Esophagus squamous epithelium (tissue), 4 donors: Measurements from ENCODE around the gene DLX3.

ENCODE experiments used
- POLR2A ChIP-seq, 4 donors: fragments of 450-650 bp; IDR thresholded peaks; one replicate each; pipeline ENCODE4 v1.6.1; 2017; ENCODE audit warnings: antibody characterized with exemption in 4 of 4, mild to moderate bottlenecking in 4 of 4, moderate library complexity in 3 of 4
- TF ChIP-seq, protein P1 (sequence below), 6 experiments: fragments of 450-650 bp in 4 of 6; fragments of 200-600 bp in 2 of 6; sonication (generic) in 2 of 6; IDR thresholded peaks; one replicate each; pipeline ENCODE4 v1.5.1; 2016 to 2019; ENCODE audit warnings: antibody characterized with exemption in 6 of 6, mild to moderate bottlenecking in 4 of 6, moderate library complexity in 4 of 6

DNA sequence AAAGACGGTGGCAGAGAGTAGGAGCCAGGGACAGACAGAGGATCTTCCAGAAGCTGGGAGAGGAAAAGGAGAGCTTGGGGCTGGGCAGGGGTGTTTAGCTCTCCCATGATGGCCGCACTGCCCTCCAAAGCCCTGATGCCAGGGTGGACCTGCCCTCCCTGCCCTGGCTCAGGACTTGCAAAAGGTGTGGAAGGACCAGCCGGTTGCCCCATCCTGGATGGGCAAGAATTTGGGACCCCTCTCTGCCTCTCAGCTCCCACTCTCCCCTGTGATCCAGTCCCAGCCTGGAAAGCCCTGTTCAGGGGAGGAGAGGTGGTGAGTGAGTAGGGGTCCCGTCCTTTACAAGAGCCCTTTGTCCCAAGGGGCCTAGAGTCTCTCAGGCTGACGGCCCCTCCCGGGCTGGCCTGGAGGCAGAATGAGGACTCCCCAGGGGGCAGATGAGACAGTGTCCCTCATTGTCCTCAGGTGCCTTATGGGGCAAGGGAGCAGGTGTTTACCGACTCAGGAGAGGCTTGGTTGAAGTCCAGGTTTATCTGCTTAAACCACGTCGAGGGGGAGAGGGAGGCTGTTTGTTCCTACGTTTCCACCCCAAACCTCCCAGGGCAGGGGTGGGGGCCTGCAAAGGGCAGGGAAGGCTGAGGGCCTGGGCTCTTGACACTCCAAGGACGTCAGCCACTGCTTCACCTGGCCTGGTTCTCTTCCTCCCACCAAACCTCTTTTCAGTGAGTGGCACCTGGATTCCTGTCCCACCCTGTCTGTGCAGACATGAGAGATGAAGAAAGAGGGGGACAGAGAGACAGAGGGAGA is 41.6 kb upstream of the DLX3 start:
- TF ChIP-seq, protein P1, sequence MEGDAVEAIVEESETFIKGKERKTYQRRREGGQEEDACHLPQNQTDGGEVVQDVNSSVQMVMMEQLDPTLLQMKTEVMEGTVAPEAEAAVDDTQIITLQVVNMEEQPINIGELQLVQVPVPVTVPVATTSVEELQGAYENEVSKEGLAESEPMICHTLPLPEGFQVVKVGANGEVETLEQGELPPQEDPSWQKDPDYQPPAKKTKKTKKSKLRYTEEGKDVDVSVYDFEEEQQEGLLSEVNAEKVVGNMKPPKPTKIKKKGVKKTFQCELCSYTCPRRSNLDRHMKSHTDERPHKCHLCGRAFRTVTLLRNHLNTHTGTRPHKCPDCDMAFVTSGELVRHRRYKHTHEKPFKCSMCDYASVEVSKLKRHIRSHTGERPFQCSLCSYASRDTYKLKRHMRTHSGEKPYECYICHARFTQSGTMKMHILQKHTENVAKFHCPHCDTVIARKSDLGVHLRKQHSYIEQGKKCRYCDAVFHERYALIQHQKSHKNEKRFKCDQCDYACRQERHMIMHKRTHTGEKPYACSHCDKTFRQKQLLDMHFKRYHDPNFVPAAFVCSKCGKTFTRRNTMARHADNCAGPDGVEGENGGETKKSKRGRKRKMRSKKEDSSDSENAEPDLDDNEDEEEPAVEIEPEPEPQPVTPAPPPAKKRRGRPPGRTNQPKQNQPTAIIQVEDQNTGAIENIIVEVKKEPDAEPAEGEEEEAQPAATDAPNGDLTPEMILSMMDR (IDR thresholded peaks at IDR 0.05), result no peak
- TF ChIP-seq POLR2A (IDR thresholded peaks at IDR 0.05), result no peak
